Lung (tissue), 12 donors: ENCODE measurements around the gene FNIP2. TPM values are rescaled to one million over a fixed set of nuclear protein-coding genes. Genes with fewer than 3 reads are reported as not detected.
"Not testable (repeated sequence)": the region's sequence is repeated elsewhere in the genome, so short reads cannot be mapped to it uniquely, and the experiment has no call there.

Source experiments
- ATAC-seq: fragments of 200-7000 bp; cut with Tn5 transposase; one replicate; pipeline ENCODE4 v1.9.1; 2020; ENCODE audit warnings: moderate number of reproducible peaks; ENCODE audit not compliant: insufficient read depth, low FRiP score
- DNase-seq, 3 donors: peaks; one replicate each; pipeline ENCODE4 v3.0.0-alpha.2; 2013 to 2017
- H3K27ac ChIP-seq, 2 donors: one replicate each; pipeline ENCODE4 v1.5.1; 2013; ENCODE audit warnings: mild to moderate bottlenecking in 2 of 2, moderate library complexity in 2 of 2, control low read depth in 1 of 2, inconsistent platforms in 1 of 2, low read depth in 1 of 2, low read length in 1 of 2
- H3K27me3 ChIP-seq, 3 donors: one replicate each; pipeline ENCODE4 v1.5.1; 2013; ENCODE audit warnings: low read length in 2 of 3; ENCODE audit not compliant: control insufficient read depth in 3 of 3, insufficient read depth in 3 of 3
- H3K36me3 ChIP-seq, 4 donors: one replicate each; pipeline ENCODE4 v1.5.1; 2013; ENCODE audit warnings: low read length in 4 of 4, mild to moderate bottlenecking in 1 of 4, moderate library complexity in 1 of 4; ENCODE audit not compliant: control insufficient read depth in 4 of 4, insufficient read depth in 4 of 4
- H3K4me1 ChIP-seq, 5 donors: one replicate each; pipeline ENCODE4 v1.5.1; 2013; ENCODE audit warnings: low read length in 5 of 5, mild to moderate bottlenecking in 2 of 5, moderate library complexity in 1 of 5; ENCODE audit not compliant: control insufficient read depth in 5 of 5, insufficient read depth in 5 of 5
- H3K4me3 ChIP-seq: one replicate; pipeline ENCODE4 v1.5.1; 2013; ENCODE audit warnings: mild to moderate bottlenecking, control low read depth, moderate library complexity
- H3K9ac ChIP-seq, 2 donors: one replicate each; pipeline ENCODE4 v1.5.1; 2013; ENCODE audit warnings: low read length in 2 of 2, control low read depth in 1 of 2; ENCODE audit not compliant: insufficient read depth in 1 of 2
- H3K9me3 ChIP-seq, 4 donors: one replicate each; pipeline ENCODE4 v1.5.1; 2013; ENCODE audit warnings: low read length in 3 of 4, mild to moderate bottlenecking in 1 of 4, moderate library complexity in 1 of 4; ENCODE audit not compliant: control insufficient read depth in 4 of 4, insufficient read depth in 3 of 4
- WGBS, 2 donors: extraction: QIAGEN DNeasy Blood & Tissue Kit; methylation state at CpG; one replicate each; pipeline ENCODE4 v1.1.7; 2013; 5-methylcytosine and 5-hydroxymethylcytosine counted together
- polyA plus RNA-seq, 2 donors: library from polyadenylated mRNA; stranded (reverse); fragments of 200-250 nt; gene quantifications; one replicate each; pipeline ENCODE4 v1.2.1, GENCODE V29; 2013
- total RNA-seq, 2 donors: library from RNA; depleted of rRNA in 1 of 2; stranded (reverse); fragments of >200 nt in 1 of 2; gene quantifications; one replicate each; pipeline ENCODE4 v1.2.1, GENCODE V29; 2014 to 2021
- TF ChIP-seq, protein P1 (sequence below): IDR thresholded peaks from 2 replicates; pipeline ENCODE4 v1.5.1; 2012; ENCODE audit warnings: mild to moderate bottlenecking; ENCODE audit errors: control extremely low read depth, extremely low read depth
- donor health status: control.
- donor health status: control.
- donor health status: Bipolar disorder and iron deficiency.
- donor health status: healthy.
- donor health status: DM: yes; HTN: yes; CAD: no.

The FNIP2 gene
- total and polyA plus RNA-seq, 4 donors = 12.1 to 150 (median 44.6) TPM

DNA sequence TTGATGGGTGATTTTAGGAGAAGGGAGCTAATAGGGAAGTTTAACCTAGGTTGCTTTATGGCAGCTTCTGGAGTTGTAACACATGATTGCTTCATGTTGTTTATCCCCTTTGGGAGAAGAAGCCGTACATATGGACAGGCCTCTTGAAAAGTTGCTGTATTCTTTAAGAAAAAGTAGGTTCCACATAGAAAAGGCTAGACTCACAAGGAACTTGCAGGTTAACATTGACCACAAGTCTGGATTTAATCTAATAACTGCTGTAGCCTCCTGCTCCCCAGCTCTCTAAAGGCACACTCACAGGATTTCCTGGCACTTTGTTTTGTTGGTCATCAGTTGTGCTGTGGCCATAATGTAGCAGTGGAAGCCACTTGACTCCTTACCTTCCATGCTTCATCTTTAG, 19.7 kb downstream of the FNIP2 start:
- Histone ChIP-seq H3K4me1 (peaks cover 12 to 56% (median 13%) of the 10 kb centered on the region in 5 donors), H3K4me3 (no peak overlapping the region), H3K36me3 (no peaks in the 10 kb centered on the region), H3K9me3 (no peaks in the 10 kb centered on the region), H3K27me3 (no peaks in the 10 kb centered on the region), H3K27ac (peak overlapping the region; percentile 26 to 45), H3K9ac (no peak overlapping the region)
- TF ChIP-seq, protein P1, sequence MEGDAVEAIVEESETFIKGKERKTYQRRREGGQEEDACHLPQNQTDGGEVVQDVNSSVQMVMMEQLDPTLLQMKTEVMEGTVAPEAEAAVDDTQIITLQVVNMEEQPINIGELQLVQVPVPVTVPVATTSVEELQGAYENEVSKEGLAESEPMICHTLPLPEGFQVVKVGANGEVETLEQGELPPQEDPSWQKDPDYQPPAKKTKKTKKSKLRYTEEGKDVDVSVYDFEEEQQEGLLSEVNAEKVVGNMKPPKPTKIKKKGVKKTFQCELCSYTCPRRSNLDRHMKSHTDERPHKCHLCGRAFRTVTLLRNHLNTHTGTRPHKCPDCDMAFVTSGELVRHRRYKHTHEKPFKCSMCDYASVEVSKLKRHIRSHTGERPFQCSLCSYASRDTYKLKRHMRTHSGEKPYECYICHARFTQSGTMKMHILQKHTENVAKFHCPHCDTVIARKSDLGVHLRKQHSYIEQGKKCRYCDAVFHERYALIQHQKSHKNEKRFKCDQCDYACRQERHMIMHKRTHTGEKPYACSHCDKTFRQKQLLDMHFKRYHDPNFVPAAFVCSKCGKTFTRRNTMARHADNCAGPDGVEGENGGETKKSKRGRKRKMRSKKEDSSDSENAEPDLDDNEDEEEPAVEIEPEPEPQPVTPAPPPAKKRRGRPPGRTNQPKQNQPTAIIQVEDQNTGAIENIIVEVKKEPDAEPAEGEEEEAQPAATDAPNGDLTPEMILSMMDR = no peak
- ATAC-seq (no peak), DNase-seq (no peak)
- WGBS, 2 donors = 13 to 43% methylated on average over 1 of the region's 1 CpG

DNA sequence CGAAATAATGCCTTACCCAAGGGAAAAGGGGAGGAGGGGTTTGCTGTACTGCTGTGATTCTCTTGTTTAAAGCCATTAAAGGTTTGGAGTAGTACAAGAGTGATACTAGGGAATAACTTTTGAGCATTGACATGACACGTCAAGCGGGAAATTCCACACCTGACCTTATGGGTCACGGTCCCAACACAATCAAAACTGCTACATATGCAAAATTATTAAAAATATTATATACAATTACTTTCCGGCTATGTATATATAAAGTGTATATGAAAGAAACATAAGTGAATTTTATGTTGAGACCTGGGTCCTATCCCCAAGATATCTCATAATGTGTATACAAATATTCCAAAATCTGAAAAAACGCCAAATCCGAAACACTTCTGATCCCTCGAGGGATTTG, 21.0 kb downstream of the FNIP2 start:
- Histone ChIP-seq H3K9me3 (no peaks in the 10 kb centered on the region), H3K4me1 (peaks cover 9 to 54% (median 13%) of the 10 kb centered on the region in 5 donors), H3K4me3 (no peak overlapping the region), H3K27me3 (no peaks in the 10 kb centered on the region), H3K36me3 (no peaks in the 10 kb centered on the region), H3K9ac (no peak overlapping the region), H3K27ac (no peak overlapping the region)
- TF ChIP-seq, protein P1 = no peak
- 96% methylated on average over 8 of the region's 8 CpGs for WGBS, 2 donors
- ATAC-seq (no peak), DNase-seq (no peak)

DNA sequence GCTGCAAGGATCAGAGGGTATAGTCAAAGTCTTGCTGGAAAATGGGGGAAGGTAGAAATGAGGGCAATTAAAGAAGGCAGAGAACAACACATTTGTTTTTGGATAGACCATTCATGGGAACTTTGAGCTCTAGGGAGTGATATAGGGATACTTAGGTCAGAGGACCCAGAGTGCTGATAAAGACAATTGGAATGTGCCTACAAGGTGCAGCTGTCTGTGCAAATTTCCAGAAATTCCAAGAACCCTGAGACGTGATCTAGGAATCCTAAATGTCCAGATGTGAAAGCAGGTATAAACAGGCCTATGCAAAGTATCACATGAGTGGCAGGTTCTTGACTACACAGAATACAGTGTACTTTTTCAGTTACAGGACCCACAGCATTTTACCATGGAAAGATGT, 24.2 kb downstream of the FNIP2 start:
- Histone ChIP-seq H3K4me3 (no peak overlapping the region), H3K9me3 (no peaks in the 10 kb centered on the region), H3K27ac (no peak overlapping the region), H3K9ac (no peak overlapping the region), H3K27me3 (no peaks in the 10 kb centered on the region), H3K36me3 (peaks cover 0 to 2% (median 0%) of the 10 kb centered on the region in 4 donors), H3K4me1 (peaks cover 0 to 37% (median 4%) of the 10 kb centered on the region in 5 donors)
- 77 to 85% methylated on average over 1 of the region's 1 CpG for WGBS, 2 donors
- TF ChIP-seq, protein P1 = no peak
- no peak for DNase-seq
- no peak for ATAC-seq

DNA sequence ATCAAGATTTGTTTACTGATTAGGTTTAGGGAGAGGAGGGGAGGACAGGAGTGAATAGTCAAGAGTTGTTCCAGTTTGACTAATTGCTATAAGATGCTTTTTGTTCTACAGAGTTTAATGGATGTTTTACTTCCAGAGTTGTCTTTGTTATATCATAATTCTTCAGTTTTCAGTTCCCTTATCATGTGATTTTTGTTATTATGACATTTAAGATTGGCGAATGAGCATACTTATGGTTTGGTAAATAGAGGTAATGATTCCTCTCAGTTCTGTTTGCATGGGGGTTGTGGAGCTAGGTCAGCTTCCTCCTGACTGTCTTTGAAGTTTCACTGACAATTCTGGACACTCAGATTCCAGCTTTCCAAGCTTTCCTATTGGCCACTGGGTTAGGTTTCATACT, 24.6 kb downstream of the FNIP2 start:
- not testable (repeated sequence) for H3K9me3 ChIP-seq, ATAC-seq, H3K36me3 ChIP-seq, H3K9ac ChIP-seq, DNase-seq, H3K27ac ChIP-seq, H3K27me3 ChIP-seq, H3K4me3 ChIP-seq
- peaks cover 0 to 34% (median 2%) of the 10 kb centered on the region in 5 donors for H3K4me1 ChIP-seq
- WGBS, 2 donors = 66 to 78% methylated on average over 1 of the region's 1 CpG
